Right atrium auricular region (tissue), 2 donors: Measurements from ENCODE around the gene YPEL4. TPM values are rescaled to one million over a fixed set of nuclear protein-coding genes. Genes with fewer than 3 reads are reported as not detected.

Experiments used
- DNase-seq: peaks from one replicate; pipeline ENCODE4 v3.0.0-alpha.2; 2019; ENCODE audit warnings: low spot score
- H3K27ac ChIP-seq, 2 donors: fragments of 200-600 bp; sonication (generic); 1 replicate in 1 of 2; 2 replicates in 1 of 2; pipeline ENCODE4 v1.5.1; 2016 to 2019
- H3K27me3 ChIP-seq, 2 donors: fragments of 200-600 bp; sonication (generic); one replicate each; pipeline versions ENCODE4 v1.5.1 to v1.6.0; 2017 to 2019
- H3K36me3 ChIP-seq: fragments of 200-600 bp; sonication (generic); one replicate; pipeline ENCODE4 v1.5.1; 2016
- H3K4me1 ChIP-seq, 2 donors: fragments of 200-600 bp; sonication (generic); one replicate each; pipeline versions ENCODE4 v1.5.1 to v1.6.0; 2017 to 2019
- H3K4me3 ChIP-seq, 2 donors: fragments of 200-600 bp; sonication (generic); 1 replicate in 1 of 2; 2 replicates in 1 of 2; pipeline ENCODE4 v1.5.1; 2017 to 2019; ENCODE audit warnings: mild to moderate bottlenecking in 1 of 2, moderate library complexity in 1 of 2
- H3K9me3 ChIP-seq, 2 donors: fragments of 200-600 bp; sonication (generic); one replicate each; pipeline ENCODE4 v1.5.1; 2019
- total RNA-seq, 2 donors: library from RNA; depleted of rRNA; stranded (reverse); fragments of >200 nt; gene quantifications; one replicate each; pipeline ENCODE4 v1.1.0, GENCODE V29; 2016
- TF ChIP-seq, protein P1 (sequence below), 2 donors: fragments of 200-600 bp; sonication (generic); IDR thresholded peaks; one replicate each; pipeline ENCODE4 v1.5.1; 2019; ENCODE audit warnings: antibody characterized with exemption in 2 of 2

The YPEL4 gene
- total RNA-seq, 2 donors from 2014 or later, result 0.55 to 0.63 TPM

DNA sequence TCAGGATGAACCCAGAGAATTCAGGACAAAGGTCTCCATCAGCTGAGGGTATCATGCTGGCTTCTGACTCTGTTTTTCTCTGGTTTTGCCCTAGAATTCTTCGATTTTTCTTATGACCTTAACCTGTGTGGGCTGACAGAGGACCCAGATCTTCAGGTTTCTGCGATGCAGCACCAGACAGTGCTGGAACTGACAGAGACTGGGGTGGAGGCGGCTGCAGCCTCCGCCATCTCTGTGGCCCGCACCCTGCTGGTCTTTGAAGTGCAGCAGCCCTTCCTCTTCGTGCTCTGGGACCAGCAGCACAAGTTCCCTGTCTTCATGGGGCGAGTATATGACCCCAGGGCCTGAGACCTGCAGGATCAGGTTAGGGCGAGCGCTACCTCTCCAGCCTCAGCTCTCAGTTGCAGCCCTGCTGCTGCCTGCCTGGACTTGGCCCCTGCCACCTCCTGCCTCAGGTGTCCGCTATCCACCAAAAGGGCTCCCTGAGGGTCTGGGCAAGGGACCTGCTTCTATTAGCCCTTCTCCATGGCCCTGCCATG lies 35.4 kb downstream of the YPEL4 start:
- no peak overlapping the region for H3K4me3 ChIP-seq
- TF ChIP-seq, protein P1, sequence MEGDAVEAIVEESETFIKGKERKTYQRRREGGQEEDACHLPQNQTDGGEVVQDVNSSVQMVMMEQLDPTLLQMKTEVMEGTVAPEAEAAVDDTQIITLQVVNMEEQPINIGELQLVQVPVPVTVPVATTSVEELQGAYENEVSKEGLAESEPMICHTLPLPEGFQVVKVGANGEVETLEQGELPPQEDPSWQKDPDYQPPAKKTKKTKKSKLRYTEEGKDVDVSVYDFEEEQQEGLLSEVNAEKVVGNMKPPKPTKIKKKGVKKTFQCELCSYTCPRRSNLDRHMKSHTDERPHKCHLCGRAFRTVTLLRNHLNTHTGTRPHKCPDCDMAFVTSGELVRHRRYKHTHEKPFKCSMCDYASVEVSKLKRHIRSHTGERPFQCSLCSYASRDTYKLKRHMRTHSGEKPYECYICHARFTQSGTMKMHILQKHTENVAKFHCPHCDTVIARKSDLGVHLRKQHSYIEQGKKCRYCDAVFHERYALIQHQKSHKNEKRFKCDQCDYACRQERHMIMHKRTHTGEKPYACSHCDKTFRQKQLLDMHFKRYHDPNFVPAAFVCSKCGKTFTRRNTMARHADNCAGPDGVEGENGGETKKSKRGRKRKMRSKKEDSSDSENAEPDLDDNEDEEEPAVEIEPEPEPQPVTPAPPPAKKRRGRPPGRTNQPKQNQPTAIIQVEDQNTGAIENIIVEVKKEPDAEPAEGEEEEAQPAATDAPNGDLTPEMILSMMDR (IDR thresholded peaks at IDR 0.05), result no peak
- H3K9me3 ChIP-seq, result no peaks in the 10 kb centered on the region
- no peak for DNase-seq
- no peaks in the 10 kb centered on the region for H3K4me1 ChIP-seq
- H3K27ac ChIP-seq, result no peak overlapping the region
- H3K36me3 ChIP-seq, result peaks cover 49% of the 10 kb centered on the region
- H3K27me3 ChIP-seq, result no peaks in the 10 kb centered on the region

DNA sequence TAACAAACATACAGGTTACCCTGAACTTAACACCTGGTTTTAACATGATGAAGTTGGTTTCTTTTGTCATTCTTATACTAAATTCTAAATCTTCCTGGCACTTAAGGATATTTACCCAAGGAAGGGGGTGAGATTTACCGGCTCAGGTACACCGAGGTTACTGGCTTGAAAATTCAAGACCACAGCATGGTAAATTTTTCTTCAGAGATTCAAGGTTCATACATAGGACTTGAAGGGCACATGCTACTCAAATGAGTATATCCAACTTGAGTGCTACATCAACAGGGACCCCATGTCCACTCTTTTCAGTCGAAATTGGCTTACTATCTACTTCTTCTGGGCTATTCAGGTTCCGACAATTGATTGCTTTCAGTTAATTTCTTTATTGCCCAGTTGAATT lies 39.5 kb downstream of the YPEL4 start:
- Histone ChIP-seq H3K9me3 (no peaks in the 10 kb centered on the region), H3K27me3 (no peaks in the 10 kb centered on the region), H3K27ac (no peak overlapping the region), H3K4me1 (no peaks in the 10 kb centered on the region), H3K4me3 (no peak overlapping the region), H3K36me3 (peaks cover 56% of the 10 kb centered on the region)
- TF ChIP-seq, protein P1 (IDR thresholded peaks at IDR 0.05), result no peak
- no peak for DNase-seq

DNA sequence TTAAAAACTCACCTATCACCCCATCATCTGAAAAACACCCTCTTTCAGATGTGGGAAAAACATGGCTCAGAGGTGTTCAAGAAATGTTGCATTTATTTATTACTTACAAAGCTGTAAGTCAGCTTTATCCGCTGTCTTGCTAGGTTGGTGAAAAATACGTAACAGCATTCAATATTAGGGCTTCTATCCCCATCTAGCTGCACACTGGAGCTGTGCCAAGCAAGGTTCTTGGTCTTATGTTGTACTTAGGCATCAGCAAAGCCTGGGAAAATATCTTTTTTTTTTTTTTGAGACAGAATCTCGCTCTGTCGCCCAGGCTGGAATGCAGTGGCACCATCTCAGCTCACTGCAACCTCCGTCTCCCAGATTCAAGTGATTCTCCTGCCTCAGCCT lies 44.7 kb downstream of the YPEL4 start:
- Histone ChIP-seq H3K4me1 (no peaks in the 10 kb centered on the region), H3K9me3 (no peaks in the 10 kb centered on the region), H3K27me3 (no peaks in the 10 kb centered on the region), H3K4me3 (no peak overlapping the region), H3K27ac (no peak overlapping the region), H3K36me3 (peaks cover 8% of the 10 kb centered on the region)
- DNase-seq, result no peak
- TF ChIP-seq, protein P1 (IDR thresholded peaks at IDR 0.05), result no peak

DNA sequence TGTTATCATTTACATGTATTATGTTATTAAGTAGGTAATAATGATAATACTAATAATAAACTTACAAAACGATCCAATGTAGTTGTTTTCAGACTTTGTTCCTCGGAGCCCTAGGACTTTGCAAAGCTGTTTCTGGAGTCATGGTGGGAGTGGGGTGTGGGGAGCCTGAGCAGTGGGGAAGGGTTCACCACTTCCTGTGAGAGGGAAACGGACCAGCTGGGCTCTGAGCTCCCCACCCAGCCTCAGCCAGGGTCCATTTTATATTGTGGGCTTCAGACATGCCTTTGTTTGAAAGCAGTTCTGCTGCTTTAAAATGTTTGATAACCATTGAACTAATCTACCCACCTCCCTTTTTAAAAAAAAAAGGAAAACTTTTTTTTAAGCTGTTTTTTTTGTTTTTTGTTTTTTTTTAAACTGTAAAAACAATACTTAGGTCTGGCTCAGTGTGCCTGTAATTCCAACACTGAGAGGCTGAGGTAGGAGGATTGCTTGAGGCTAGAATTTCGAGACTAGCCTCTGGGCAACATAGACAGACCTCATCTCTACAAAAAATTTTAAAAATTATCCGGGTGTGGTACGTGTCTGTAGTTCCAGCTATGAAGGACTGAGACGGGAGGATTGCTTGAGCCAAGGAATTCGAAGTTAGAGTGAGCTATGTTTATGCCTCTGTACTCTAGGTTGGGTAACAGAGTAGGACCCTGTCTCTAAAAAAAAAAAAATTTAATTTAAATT lies 45.2 kb downstream of the YPEL4 start:
- H3K27me3 ChIP-seq, result no peaks in the 10 kb centered on the region
- DNase-seq, result no peak
- H3K27ac ChIP-seq, result no peak overlapping the region
- no peaks in the 10 kb centered on the region for H3K4me1 ChIP-seq
- peaks cover 8% of the 10 kb centered on the region for H3K36me3 ChIP-seq
- H3K9me3 ChIP-seq, result no peaks in the 10 kb centered on the region
- TF ChIP-seq, protein P1 (IDR thresholded peaks at IDR 0.05), result no peak
- H3K4me3 ChIP-seq, result no peak overlapping the region

DNA sequence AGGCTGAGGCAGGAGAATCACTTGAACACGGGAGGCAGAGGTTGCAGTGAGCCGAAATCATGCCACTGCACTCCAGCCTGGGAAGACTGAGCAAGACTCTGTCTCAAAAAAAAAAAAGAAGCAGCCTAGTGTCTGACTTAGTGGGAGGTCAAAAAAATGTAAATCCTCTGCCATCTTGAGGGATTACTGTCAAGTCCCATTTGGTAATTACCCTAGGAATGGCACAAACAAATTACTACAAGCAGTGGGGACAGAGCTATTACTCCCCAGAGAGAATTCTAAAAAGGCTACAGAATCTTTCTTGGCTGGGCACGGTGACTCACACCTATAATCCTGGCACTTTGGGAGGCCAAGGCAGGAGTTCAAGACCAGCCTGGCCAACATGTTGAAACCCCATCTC lies 48.4 kb downstream of the YPEL4 start:
- no peak for DNase-seq
- Histone ChIP-seq H3K36me3 (peaks cover 5% of the 10 kb centered on the region), H3K4me1 (peaks cover 0 to 9% of the 10 kb centered on the region in 2 donors), H3K9me3 (no peaks in the 10 kb centered on the region), H3K4me3 (no peak overlapping the region), H3K27ac (no peak overlapping the region), H3K27me3 (no peaks in the 10 kb centered on the region)
- TF ChIP-seq, protein P1 (IDR thresholded peaks at IDR 0.05), result no peak
